Measurements from ENCODE around the gene STIM2. TPM values are rescaled to one million over a fixed set of nuclear protein-coding genes. Genes with fewer than 3 reads are reported as not detected.

STIM2 gene
- total and polyA plus RNA-seq, 10 of the 15 experiments (the other 5 are each of a cell fraction or from before 2014, with no cell fraction given): 4.7 to 41.5 (median 16.9) TPM

DNA sequence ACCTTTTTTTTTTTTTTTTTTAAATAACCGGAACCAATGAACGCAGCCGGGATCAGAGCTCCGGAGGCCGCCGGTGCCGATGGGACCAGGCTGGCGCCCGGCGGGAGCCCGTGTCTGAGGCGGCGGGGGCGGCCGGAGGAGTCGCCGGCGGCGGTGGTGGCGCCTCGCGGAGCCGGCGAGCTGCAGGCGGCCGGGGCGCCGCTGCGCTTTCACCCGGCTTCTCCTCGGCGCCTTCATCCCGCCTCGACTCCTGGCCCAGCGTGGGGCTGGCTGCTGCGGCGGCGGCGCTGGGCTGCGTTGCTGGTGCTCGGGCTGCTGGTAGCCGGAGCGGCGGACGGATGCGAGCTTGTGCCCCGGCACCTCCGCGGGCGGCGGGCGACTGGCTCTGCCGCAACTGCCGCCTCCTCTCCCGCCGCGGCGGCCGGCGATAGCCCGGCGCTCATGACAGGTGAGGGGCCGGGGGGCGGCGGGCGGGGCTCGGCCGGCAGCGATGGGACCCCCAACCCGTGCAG lies 337 bp downstream of the STIM2 start (continued):
- TF ChIP-seq ZNF592 (IDR thresholded peaks at IDR 0.05) (no peak), ZNF24 (IDR thresholded peaks at IDR 0.05) (no peak), CHD1 (IDR thresholded peaks at IDR 0.05; ENCODE audit: low read depth, low read length) (no peak), RAD51 (IDR thresholded peaks at IDR 0.05) (no peak), MYC (IDR thresholded peaks at IDR 0.05; ENCODE audit: insufficient read depth, insufficient read length, insufficient replicate concordance, low read length, severe bottlenecking) (no peak), RBBP5 (conservative IDR thresholded peaks at IDR 0.05) (no peak), STAT1 (conservative IDR thresholded peaks at IDR 0.05) (no peak), BACH1 (IDR thresholded peaks at IDR 0.05; ENCODE audit: borderline replicate concordance) (peak; percentile 74), ETV6 (conservative IDR thresholded peaks at IDR 0.05 in 1 of 2, IDR thresholded peaks at IDR 0.05 in 1 of 2; ENCODE audit: borderline replicate concordance in 1 of 2, low read depth in 1 of 2) (no peak), RUNX3 (IDR thresholded peaks at IDR 0.05; ENCODE audit: low read length) (peak; percentile 20; the same call in 1 of the 2 replicates), HSF1 (IDR thresholded peaks at IDR 0.05; ENCODE audit: low read depth, low read length) (no peak), POU2F2 (IDR thresholded peaks at IDR 0.05; ENCODE audit: borderline replicate concordance, low read depth, low read length) (no peak), SMC3 (IDR thresholded peaks at IDR 0.05; ENCODE audit: borderline replicate concordance, low read length) (no peak), TCF7 (IDR thresholded peaks at IDR 0.05; ENCODE audit: borderline replicate concordance) (no peak), RAD21 (IDR thresholded peaks at IDR 0.05; ENCODE audit: insufficient read depth, low read depth, low read length) (no peak), SRF (IDR thresholded peaks at IDR 0.05; ENCODE audit: low read depth in 2 of 2, low read length in 2 of 2) (no peak)
- TF ChIP-seq, protein P1, sequence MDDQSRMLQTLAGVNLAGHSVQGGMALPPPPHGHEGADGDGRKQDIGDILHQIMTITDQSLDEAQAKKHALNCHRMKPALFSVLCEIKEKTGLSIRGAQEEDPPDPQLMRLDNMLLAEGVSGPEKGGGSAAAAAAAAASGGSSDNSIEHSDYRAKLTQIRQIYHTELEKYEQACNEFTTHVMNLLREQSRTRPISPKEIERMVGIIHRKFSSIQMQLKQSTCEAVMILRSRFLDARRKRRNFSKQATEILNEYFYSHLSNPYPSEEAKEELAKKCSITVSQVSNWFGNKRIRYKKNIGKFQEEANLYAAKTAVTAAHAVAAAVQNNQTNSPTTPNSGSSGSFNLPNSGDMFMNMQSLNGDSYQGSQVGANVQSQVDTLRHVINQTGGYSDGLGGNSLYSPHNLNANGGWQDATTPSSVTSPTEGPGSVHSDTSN (IDR thresholded peaks at IDR 0.05; ENCODE audit: insufficient replicate concordance, low read depth, low read length): no peak
- TF ChIP-seq, protein P2, sequence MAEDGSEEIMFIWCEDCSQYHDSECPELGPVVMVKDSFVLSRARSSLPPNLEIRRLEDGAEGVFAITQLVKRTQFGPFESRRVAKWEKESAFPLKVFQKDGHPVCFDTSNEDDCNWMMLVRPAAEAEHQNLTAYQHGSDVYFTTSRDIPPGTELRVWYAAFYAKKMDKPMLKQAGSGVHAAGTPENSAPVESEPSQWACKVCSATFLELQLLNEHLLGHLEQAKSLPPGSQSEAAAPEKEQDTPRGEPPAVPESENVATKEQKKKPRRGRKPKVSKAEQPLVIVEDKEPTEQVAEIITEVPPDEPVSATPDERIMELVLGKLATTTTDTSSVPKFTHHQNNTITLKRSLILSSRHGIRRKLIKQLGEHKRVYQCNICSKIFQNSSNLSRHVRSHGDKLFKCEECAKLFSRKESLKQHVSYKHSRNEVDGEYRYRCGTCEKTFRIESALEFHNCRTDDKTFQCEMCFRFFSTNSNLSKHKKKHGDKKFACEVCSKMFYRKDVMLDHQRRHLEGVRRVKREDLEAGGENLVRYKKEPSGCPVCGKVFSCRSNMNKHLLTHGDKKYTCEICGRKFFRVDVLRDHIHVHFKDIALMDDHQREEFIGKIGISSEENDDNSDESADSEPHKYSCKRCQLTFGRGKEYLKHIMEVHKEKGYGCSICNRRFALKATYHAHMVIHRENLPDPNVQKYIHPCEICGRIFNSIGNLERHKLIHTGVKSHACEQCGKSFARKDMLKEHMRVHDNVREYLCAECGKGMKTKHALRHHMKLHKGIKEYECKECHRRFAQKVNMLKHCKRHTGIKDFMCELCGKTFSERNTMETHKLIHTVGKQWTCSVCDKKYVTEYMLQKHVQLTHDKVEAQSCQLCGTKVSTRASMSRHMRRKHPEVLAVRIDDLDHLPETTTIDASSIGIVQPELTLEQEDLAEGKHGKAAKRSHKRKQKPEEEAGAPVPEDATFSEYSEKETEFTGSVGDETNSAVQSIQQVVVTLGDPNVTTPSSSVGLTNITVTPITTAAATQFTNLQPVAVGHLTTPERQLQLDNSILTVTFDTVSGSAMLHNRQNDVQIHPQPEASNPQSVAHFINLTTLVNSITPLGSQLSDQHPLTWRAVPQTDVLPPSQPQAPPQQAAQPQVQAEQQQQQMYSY (CRISPR knock-in tag; IDR thresholded peaks at IDR 0.05): no peak
- TF ChIP-seq, protein P3, sequence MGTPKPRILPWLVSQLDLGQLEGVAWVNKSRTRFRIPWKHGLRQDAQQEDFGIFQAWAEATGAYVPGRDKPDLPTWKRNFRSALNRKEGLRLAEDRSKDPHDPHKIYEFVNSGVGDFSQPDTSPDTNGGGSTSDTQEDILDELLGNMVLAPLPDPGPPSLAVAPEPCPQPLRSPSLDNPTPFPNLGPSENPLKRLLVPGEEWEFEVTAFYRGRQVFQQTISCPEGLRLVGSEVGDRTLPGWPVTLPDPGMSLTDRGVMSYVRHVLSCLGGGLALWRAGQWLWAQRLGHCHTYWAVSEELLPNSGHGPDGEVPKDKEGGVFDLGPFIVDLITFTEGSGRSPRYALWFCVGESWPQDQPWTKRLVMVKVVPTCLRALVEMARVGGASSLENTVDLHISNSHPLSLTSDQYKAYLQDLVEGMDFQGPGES (IDR thresholded peaks at IDR 0.05): no peak

All from GM12878 (cell line).